K562 (cell line): ENCODE results near the gene HNF1B.

Experiments
- BRF2 ChIP-seq: IDR thresholded peaks from 3 replicates; pipeline ENCODE4 v1.6.1; 2011; ENCODE audit warnings: borderline replicate concordance, mild to moderate bottlenecking; ENCODE audit not compliant: insufficient read length, insufficient read depth
- FOXA1 ChIP-seq: fragments of 450-650 bp; IDR thresholded peaks from 2 replicates; pipeline ENCODE4 v1.6.1; 2016; ENCODE audit warnings: mild to moderate bottlenecking, borderline replicate concordance
- FOXJ3 ChIP-seq: sonication (generic); formaldehyde crosslinking; IDR thresholded peaks from 2 replicates; pipeline ENCODE4 v1.4.0; 2020; ENCODE audit warnings: mild to moderate bottlenecking, missing genetic modification reagents
- MAFK ChIP-seq: IDR thresholded peaks from 2 replicates; pipeline ENCODE4 v1.6.1; 2011; ENCODE audit warnings: low read length, improper control_type of control experiment
- POLR2G ChIP-seq: fragments of 200-400 bp; formaldehyde crosslinking; IDR thresholded peaks from 2 replicates; pipeline ENCODE4 v1.6.1; 2017; ENCODE audit warnings: low read depth, mild to moderate bottlenecking, antibody characterized with exemption, low read length, moderate library complexity
- TARDBP ChIP-seq: fragments of 450-650 bp; IDR thresholded peaks from 2 replicates; pipeline ENCODE4 v1.6.1; 2016

GRCh38 chr17:37770631-37771518 is 26.0 kb upstream of the HNF1B start:
- TF ChIP-seq POLR2G (no peak), BRF2 (no peak), FOXA1 (no peak), FOXJ3 (no peak), TARDBP (no peak), MAFK (no peak)
